Neural cell (in vitro differentiated cells): Measurements from ENCODE around the gene LDLRAD2. TPM values are rescaled to one million over a fixed set of nuclear protein-coding genes. Genes with fewer than 3 reads are reported as not detected.

Experiments
- H2AFZ ChIP-seq: fragments of 200-600, 300-800 bp; sonication (generic), shearing (Covaris generic); 2 replicates; pipeline ENCODE4 v1.6.0; 2014; ENCODE audit warnings: low read depth, mild to moderate bottlenecking, antibody characterized with exemption, low read length, moderate library complexity
- H3F3A ChIP-seq: fragments of 200-600 bp; shearing (Covaris generic); 2 replicates; pipeline ENCODE4 v1.6.1; 2016; ENCODE audit warnings: mild to moderate bottlenecking, moderate library complexity, mixed read lengths, antibody characterized with exemption, low read length; ENCODE audit not compliant: insufficient read depth, poor library complexity, severe bottlenecking
- H3K27ac ChIP-seq: fragments of 200-600, 300-800 bp; sonication (generic), shearing (Covaris generic); 2 replicates; pipeline ENCODE4 v1.5.1; 2014; ENCODE audit warnings: mild to moderate bottlenecking, low read length, moderate library complexity
- H3K27me3 ChIP-seq: fragments of 300-800, 200-600 bp; sonication (generic), shearing (Covaris generic); 2 replicates; pipeline ENCODE4 v1.6.0; 2014; ENCODE audit warnings: mild to moderate bottlenecking, low read depth, low read length, moderate library complexity; ENCODE audit not compliant: insufficient read depth
- H3K36me3 ChIP-seq: fragments of 300-800, 200-600 bp; sonication (generic), shearing (Covaris generic); 2 replicates; pipeline ENCODE4 v1.5.1; 2014; ENCODE audit warnings: mild to moderate bottlenecking, antibody characterized with exemption, low read length, moderate library complexity; ENCODE audit not compliant: insufficient read depth
- H3K4me2 ChIP-seq: fragments of 300-800, 200-600 bp; sonication (generic), shearing (Covaris generic); 2 replicates; pipeline ENCODE4 v1.6.0; 2014; ENCODE audit warnings: mild to moderate bottlenecking, low read length
- H3K4me3 ChIP-seq: fragments of 300-800, 200-600 bp; sonication (generic), shearing (Covaris generic); 2 replicates; pipeline ENCODE4 v1.5.1; 2014; ENCODE audit warnings: mild to moderate bottlenecking, low read length, moderate library complexity
- H3K79me2 ChIP-seq: fragments of 200-600 bp; shearing (Covaris generic); replicated peaks from 2 replicates; pipeline ENCODE4 v1.6.0; 2014; ENCODE audit warnings: mild to moderate bottlenecking, low read length, moderate library complexity; ENCODE audit not compliant: insufficient read depth
- H3K9ac ChIP-seq: fragments of 300-800, 200-600 bp; sonication (generic), shearing (Covaris generic); 2 replicates; pipeline ENCODE4 v1.6.1; 2016; ENCODE audit warnings: mild to moderate bottlenecking, low read length, mixed read lengths
- H3K9me2 ChIP-seq: fragments of 200-600 bp; shearing (Covaris generic); 2 replicates; pipeline ENCODE4 v1.6.1; 2016; ENCODE audit warnings: mild to moderate bottlenecking, low read length, mixed read lengths; ENCODE audit not compliant: insufficient read depth
- H3K9me3 ChIP-seq: fragments of 200-600, 300-800 bp; sonication (generic), shearing (Covaris generic); 2 replicates; pipeline ENCODE4 v1.6.1; 2016; ENCODE audit warnings: mild to moderate bottlenecking, mixed run types, low read length, moderate library complexity, mixed read lengths
- H4K20me1 ChIP-seq: fragments of 200-600 bp; shearing (Covaris generic); 2 replicates; pipeline ENCODE4 v1.6.1; 2016; ENCODE audit warnings: mild to moderate bottlenecking, mixed run types; ENCODE audit not compliant: insufficient read depth
- EP300 ChIP-seq: fragments of 450-650 bp; conservative IDR thresholded peaks from 2 replicates; pipeline ENCODE4 v1.6.1; 2014; ENCODE audit warnings: antibody characterized with exemption, mild to moderate bottlenecking, moderate library complexity; ENCODE audit not compliant: poor library complexity, severe bottlenecking
- EZH2 ChIP-seq: fragments of 200-600, 300-800 bp; shearing (Covaris generic), sonication (generic); IDR thresholded peaks from 2 replicates; pipeline ENCODE4 v1.6.1; 2014; ENCODE audit warnings: antibody characterized with exemption, low read length, borderline replicate concordance, mild to moderate bottlenecking; ENCODE audit not compliant: insufficient read depth, poor library complexity, severe bottlenecking
- MXI1 ChIP-seq: fragments of 450-650 bp; conservative IDR thresholded peaks from 2 replicates; pipeline ENCODE4 v1.6.1; 2014; ENCODE audit warnings: antibody characterized with exemption, mild to moderate bottlenecking; ENCODE audit not compliant: poor library complexity, severe bottlenecking
- POLR2AphosphoS5 ChIP-seq: IDR thresholded peaks from 2 replicates; pipeline ENCODE4 v1.6.1; 2012
- RAD21 ChIP-seq: fragments of 450-650 bp; conservative IDR thresholded peaks from 2 replicates; pipeline ENCODE4 v1.6.1; 2014; ENCODE audit warnings: antibody characterized with exemption, mild to moderate bottlenecking, moderate library complexity
- SMC3 ChIP-seq: fragments of 450-650 bp; conservative IDR thresholded peaks from 2 replicates; pipeline ENCODE4 v1.6.1; 2014; ENCODE audit warnings: antibody characterized with exemption, mild to moderate bottlenecking, moderate library complexity; ENCODE audit not compliant: poor library complexity
- TAF1 ChIP-seq: IDR thresholded peaks from 2 replicates; pipeline ENCODE4 v1.6.1; 2012; ENCODE audit warnings: low read depth
- polyA plus RNA-seq: library from polyadenylated mRNA; depleted of rRNA; stranded (reverse); fragments of >200 nt; gene quantifications from 2 replicates; pipeline ENCODE4 v1.2.3, GENCODE V29; 2014
- TF ChIP-seq, protein P1 (sequence below): IDR thresholded peaks from 2 replicates; pipeline ENCODE4 v1.6.1; 2012; ENCODE audit warnings: borderline replicate concordance
- TF ChIP-seq, protein P2 (sequence below): fragments of 450-650 bp; IDR thresholded peaks from 2 replicates; pipeline ENCODE4 v1.5.1; 2014; ENCODE audit warnings: antibody characterized with exemption, mild to moderate bottlenecking, moderate library complexity; ENCODE audit not compliant: poor library complexity, severe bottlenecking

Gene LDLRAD2
- polyA plus RNA-seq, 1 donor from 2014 or later: not detected

DNA sequence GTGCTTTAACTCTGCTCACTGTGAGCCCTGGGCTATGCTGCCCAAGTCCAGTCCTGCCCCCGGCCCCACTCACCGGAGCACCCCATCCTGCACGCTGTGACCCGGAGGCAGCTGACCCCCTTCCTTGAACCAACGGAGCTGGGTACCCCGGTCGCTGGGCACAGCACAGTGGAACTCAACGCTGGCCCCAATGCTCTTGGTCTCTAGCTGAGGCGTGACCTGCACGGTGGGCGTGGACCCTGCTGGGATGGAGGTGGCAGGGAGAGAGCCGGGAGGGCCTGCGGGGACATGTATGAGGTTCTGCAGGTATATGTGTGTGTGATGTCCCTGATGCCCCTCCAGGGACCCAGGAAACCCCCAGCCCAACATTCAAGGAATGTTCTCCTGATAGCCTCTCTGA is 24.7 kb downstream of the LDLRAD2 start:
- Histone ChIP-seq H3K4me2 (no peak overlapping the region), H4K20me1 (no peaks in the 10 kb centered on the region), H3K27ac (no peak overlapping the region), H3K79me2 (no peaks in the 10 kb centered on the region), H3K9me3 (no peaks in the 10 kb centered on the region), H3K36me3 (no peaks in the 10 kb centered on the region), H3K9me2 (no peaks in the 10 kb centered on the region), H3K27me3 (no peaks in the 10 kb centered on the region), H3K4me3 (no peak overlapping the region), H3F3A (no peaks in the 10 kb centered on the region), H3K9ac (no peak overlapping the region), H2AFZ (no peak overlapping the region)
- TF ChIP-seq EP300: no peak
- no peak for TF ChIP-seq SMC3
- no peak for TF ChIP-seq MXI1
- no peak for TF ChIP-seq POLR2AphosphoS5
- no peak for TF ChIP-seq TAF1
- TF ChIP-seq, protein P1, sequence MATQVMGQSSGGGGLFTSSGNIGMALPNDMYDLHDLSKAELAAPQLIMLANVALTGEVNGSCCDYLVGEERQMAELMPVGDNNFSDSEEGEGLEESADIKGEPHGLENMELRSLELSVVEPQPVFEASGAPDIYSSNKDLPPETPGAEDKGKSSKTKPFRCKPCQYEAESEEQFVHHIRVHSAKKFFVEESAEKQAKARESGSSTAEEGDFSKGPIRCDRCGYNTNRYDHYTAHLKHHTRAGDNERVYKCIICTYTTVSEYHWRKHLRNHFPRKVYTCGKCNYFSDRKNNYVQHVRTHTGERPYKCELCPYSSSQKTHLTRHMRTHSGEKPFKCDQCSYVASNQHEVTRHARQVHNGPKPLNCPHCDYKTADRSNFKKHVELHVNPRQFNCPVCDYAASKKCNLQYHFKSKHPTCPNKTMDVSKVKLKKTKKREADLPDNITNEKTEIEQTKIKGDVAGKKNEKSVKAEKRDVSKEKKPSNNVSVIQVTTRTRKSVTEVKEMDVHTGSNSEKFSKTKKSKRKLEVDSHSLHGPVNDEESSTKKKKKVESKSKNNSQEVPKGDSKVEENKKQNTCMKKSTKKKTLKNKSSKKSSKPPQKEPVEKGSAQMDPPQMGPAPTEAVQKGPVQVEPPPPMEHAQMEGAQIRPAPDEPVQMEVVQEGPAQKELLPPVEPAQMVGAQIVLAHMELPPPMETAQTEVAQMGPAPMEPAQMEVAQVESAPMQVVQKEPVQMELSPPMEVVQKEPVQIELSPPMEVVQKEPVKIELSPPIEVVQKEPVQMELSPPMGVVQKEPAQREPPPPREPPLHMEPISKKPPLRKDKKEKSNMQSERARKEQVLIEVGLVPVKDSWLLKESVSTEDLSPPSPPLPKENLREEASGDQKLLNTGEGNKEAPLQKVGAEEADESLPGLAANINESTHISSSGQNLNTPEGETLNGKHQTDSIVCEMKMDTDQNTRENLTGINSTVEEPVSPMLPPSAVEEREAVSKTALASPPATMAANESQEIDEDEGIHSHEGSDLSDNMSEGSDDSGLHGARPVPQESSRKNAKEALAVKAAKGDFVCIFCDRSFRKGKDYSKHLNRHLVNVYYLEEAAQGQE: no peak
- TF ChIP-seq, protein P2, sequence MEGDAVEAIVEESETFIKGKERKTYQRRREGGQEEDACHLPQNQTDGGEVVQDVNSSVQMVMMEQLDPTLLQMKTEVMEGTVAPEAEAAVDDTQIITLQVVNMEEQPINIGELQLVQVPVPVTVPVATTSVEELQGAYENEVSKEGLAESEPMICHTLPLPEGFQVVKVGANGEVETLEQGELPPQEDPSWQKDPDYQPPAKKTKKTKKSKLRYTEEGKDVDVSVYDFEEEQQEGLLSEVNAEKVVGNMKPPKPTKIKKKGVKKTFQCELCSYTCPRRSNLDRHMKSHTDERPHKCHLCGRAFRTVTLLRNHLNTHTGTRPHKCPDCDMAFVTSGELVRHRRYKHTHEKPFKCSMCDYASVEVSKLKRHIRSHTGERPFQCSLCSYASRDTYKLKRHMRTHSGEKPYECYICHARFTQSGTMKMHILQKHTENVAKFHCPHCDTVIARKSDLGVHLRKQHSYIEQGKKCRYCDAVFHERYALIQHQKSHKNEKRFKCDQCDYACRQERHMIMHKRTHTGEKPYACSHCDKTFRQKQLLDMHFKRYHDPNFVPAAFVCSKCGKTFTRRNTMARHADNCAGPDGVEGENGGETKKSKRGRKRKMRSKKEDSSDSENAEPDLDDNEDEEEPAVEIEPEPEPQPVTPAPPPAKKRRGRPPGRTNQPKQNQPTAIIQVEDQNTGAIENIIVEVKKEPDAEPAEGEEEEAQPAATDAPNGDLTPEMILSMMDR: no peak
- no peak for TF ChIP-seq RAD21
- no peak for TF ChIP-seq EZH2

- Histone ChIP-seq H3K27ac (no peak overlapping the region), H3K4me3 (no peak overlapping the region), H3K27me3 (no peaks in the 10 kb centered on the region), H3K9ac (no peak overlapping the region), H3K79me2 (no peaks in the 10 kb centered on the region), H3F3A (no peaks in the 10 kb centered on the region), H3K4me2 (no peak overlapping the region), H3K36me3 (no peaks in the 10 kb centered on the region), H3K9me2 (no peaks in the 10 kb centered on the region), H2AFZ (no peak overlapping the region), H3K9me3 (no peaks in the 10 kb centered on the region), H4K20me1 (no peaks in the 10 kb centered on the region)
- TF ChIP-seq, protein P1: no peak
- TF ChIP-seq POLR2AphosphoS5 (no peak), EZH2 (no peak), EP300 (no peak), SMC3 (no peak), RAD21 (no peak), MXI1 (no peak)
Observed at GRCh38 chr1:21837476-21837875, 25.4 kb downstream of the LDLRAD2 start.
